IMR-90 (cell line): ENCODE measurements around the gene ANK3.

ENCODE experiments used
- BHLHE40 ChIP-seq: fragments of 150-350 bp; IDR thresholded peaks from 2 replicates; pipeline ENCODE4 v1.6.1; 2016; ENCODE audit warnings: mild to moderate bottlenecking, low read depth, low read length
- CHD1 ChIP-seq: IDR thresholded peaks from 2 replicates; pipeline ENCODE4 v1.6.1; 2012; ENCODE audit warnings: low read depth, low read length, improper control_type of control experiment
- MAFK ChIP-seq: IDR thresholded peaks from 2 replicates; pipeline ENCODE4 v1.6.1; 2012; ENCODE audit warnings: low read depth, low read length, improper control_type of control experiment
- MAZ ChIP-seq: IDR thresholded peaks from 2 replicates; pipeline ENCODE4 v1.6.1; 2012; ENCODE audit warnings: low read depth, mild to moderate bottlenecking, low read length, improper control_type of control experiment, moderate library complexity, borderline replicate concordance
- MXI1 ChIP-seq: IDR thresholded peaks from 2 replicates; pipeline ENCODE4 v1.6.1; 2012; ENCODE audit warnings: low read depth, mild to moderate bottlenecking, low read length, moderate library complexity, borderline replicate concordance
- POLR2A ChIP-seq: IDR thresholded peaks from 2 replicates; pipeline ENCODE4 v1.6.1; 2012; ENCODE audit warnings: mild to moderate bottlenecking, low read depth, low read length
- RAD21 ChIP-seq: IDR thresholded peaks from 2 replicates; pipeline ENCODE4 v1.6.1; 2012; ENCODE audit warnings: low read length, improper control_type of control experiment
- RCOR1 ChIP-seq: IDR thresholded peaks from 2 replicates; pipeline ENCODE4 v1.6.1; 2012; ENCODE audit warnings: mild to moderate bottlenecking, low read length, improper control_type of control experiment; ENCODE audit not compliant: insufficient replicate concordance
- RFX5 ChIP-seq: IDR thresholded peaks from 2 replicates; pipeline ENCODE4 v1.8.0; 2012; ENCODE audit warnings: low read depth, mild to moderate bottlenecking, low read length, moderate library complexity
- SMC3 ChIP-seq: fragments of 150-350 bp; IDR thresholded peaks from 2 replicates; pipeline ENCODE4 v1.6.1; 2016; ENCODE audit warnings: low read depth, mild to moderate bottlenecking, antibody characterized with exemption, low read length, moderate library complexity
- TF ChIP-seq, protein P1 (sequence below): conservative IDR thresholded peaks from 2 replicates; pipeline ENCODE4 v1.5.1; 2012; ENCODE audit warnings: mild to moderate bottlenecking, low read depth, low read length, improper control_type of control experiment
- TF ChIP-seq, protein P2 (sequence below): fragments of 150-350 bp; IDR thresholded peaks from 2 replicates; pipeline ENCODE4 v1.6.1; 2016; ENCODE audit warnings: low read depth, mild to moderate bottlenecking, low read length, moderate library complexity, borderline replicate concordance
- TF ChIP-seq, protein P3 (sequence below): fragments of 150-350 bp; IDR thresholded peaks from 2 replicates; pipeline ENCODE4 v1.6.1; 2017; ENCODE audit warnings: mild to moderate bottlenecking, antibody characterized with exemption, low read length, low read depth

DNA sequence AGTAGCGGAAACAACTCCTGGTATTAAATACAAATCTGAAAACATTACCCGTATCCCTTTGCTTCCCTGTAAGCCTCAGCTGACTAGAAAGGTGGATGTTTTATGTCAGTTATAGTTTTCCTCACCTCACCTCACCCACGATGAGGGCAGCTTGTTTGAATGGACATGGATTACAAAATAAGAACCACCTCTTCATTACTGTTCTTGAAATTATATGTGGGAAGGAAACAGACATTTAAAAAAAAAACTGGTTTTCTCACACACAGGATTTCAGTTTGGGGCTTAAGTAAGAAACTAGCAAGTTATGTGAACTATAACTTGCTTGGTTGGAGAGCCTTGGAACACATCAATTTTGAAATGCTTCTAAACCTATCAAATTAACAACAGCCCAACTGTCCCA is 250.4 kb downstream of the ANK3 start:
- TF ChIP-seq POLR2A (no peak), RAD21 (no peak), CHD1 (no peak), SMC3 (no peak), BHLHE40 (no peak), RCOR1 (no peak), RFX5 (no peak), MAZ (no peak), MXI1 (no peak), MAFK (no peak)
- TF ChIP-seq, protein P1, sequence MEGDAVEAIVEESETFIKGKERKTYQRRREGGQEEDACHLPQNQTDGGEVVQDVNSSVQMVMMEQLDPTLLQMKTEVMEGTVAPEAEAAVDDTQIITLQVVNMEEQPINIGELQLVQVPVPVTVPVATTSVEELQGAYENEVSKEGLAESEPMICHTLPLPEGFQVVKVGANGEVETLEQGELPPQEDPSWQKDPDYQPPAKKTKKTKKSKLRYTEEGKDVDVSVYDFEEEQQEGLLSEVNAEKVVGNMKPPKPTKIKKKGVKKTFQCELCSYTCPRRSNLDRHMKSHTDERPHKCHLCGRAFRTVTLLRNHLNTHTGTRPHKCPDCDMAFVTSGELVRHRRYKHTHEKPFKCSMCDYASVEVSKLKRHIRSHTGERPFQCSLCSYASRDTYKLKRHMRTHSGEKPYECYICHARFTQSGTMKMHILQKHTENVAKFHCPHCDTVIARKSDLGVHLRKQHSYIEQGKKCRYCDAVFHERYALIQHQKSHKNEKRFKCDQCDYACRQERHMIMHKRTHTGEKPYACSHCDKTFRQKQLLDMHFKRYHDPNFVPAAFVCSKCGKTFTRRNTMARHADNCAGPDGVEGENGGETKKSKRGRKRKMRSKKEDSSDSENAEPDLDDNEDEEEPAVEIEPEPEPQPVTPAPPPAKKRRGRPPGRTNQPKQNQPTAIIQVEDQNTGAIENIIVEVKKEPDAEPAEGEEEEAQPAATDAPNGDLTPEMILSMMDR, result no peak
- TF ChIP-seq, protein P2, sequence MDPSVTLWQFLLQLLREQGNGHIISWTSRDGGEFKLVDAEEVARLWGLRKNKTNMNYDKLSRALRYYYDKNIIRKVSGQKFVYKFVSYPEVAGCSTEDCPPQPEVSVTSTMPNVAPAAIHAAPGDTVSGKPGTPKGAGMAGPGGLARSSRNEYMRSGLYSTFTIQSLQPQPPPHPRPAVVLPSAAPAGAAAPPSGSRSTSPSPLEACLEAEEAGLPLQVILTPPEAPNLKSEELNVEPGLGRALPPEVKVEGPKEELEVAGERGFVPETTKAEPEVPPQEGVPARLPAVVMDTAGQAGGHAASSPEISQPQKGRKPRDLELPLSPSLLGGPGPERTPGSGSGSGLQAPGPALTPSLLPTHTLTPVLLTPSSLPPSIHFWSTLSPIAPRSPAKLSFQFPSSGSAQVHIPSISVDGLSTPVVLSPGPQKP, result no peak
- TF ChIP-seq, protein P3, sequence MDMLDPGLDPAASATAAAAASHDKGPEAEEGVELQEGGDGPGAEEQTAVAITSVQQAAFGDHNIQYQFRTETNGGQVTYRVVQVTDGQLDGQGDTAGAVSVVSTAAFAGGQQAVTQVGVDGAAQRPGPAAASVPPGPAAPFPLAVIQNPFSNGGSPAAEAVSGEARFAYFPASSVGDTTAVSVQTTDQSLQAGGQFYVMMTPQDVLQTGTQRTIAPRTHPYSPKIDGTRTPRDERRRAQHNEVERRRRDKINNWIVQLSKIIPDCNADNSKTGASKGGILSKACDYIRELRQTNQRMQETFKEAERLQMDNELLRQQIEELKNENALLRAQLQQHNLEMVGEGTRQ, result no peak
